ENCODE measurements around the gene AMPH.

GRCh38 chr7:38524786-38525185, 106.4 kb downstream of the AMPH start:
- TF ChIP-seq POLR2AphosphoS5 (IDR thresholded peaks at IDR 0.05), result no peak
- no peak for TF ChIP-seq CTCF (IDR thresholded peaks at IDR 0.05)
- TF ChIP-seq POLR2A (IDR thresholded peaks at IDR 0.05; ENCODE audit: low read depth), result no peak

All from esophagus muscularis mucosa (tissue), 3 donors.